ENCODE data around the gene PAK5.
"Not testable (repeated sequence)": the region's sequence is repeated elsewhere in the genome, so short reads cannot be mapped to it uniquely, and the experiment has no call there.

The PAK5 gene

GRCh38 chr20:9677100-9677623 lies 161.7 kb downstream of the PAK5 start:
- Histone ChIP-seq H3K4me1 (ENCODE audit: control insufficient read depth, low read depth, low read length) (no peaks in the 10 kb centered on the region), H3K4me3 (ENCODE audit: low read length) (no peak overlapping the region), H3K9ac (ENCODE audit: low read length) (no peak overlapping the region), H3K9me3 (ENCODE audit: control insufficient read depth, low read depth, low read length) (no peaks in the 10 kb centered on the region), H3K27ac (ENCODE audit: low read length) (no peak overlapping the region), H3K27me3 (ENCODE audit: control insufficient read depth, insufficient read depth, low read length) (no peaks in the 10 kb centered on the region), H3K36me3 (ENCODE audit: control insufficient read depth, low read depth, low read length) (no peaks in the 10 kb centered on the region)

DNA sequence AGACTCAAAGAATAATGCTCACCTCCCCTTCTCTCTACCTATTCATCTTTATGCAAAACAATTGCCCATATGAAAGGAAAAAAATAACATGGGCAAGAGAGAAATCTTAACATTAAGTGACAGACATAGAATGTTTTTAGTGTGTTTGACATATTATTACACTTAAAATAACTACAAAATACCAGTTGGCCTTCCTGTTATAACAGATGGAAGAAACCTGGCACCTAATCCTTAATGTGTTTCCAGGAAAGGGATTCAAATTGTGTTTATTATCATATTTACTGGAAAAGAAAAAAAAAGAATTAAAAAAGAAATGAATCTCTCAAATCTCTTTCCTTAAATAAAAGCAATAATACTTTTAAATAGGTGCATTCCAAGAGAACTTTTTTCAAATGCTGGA lies 165.9 kb downstream of the PAK5 start:
- Histone ChIP-seq H3K36me3 (ENCODE audit: control insufficient read depth, low read depth, low read length) (no peaks in the 10 kb centered on the region), H3K9me3 (ENCODE audit: control insufficient read depth, low read depth, low read length) (no peaks in the 10 kb centered on the region), H3K27ac (ENCODE audit: low read length) (no peak overlapping the region), H3K27me3 (ENCODE audit: control insufficient read depth, insufficient read depth, low read length) (no peaks in the 10 kb centered on the region), H3K9ac (ENCODE audit: low read length) (no peak overlapping the region), H3K4me1 (ENCODE audit: control insufficient read depth, low read depth, low read length) (no peaks in the 10 kb centered on the region), H3K4me3 (ENCODE audit: low read length) (no peak overlapping the region)

- no peak overlapping the region for H3K27ac ChIP-seq (ENCODE audit: low read length)
- no peaks in the 10 kb centered on the region for H3K36me3 ChIP-seq (ENCODE audit: control insufficient read depth, low read depth, low read length)
- no peak overlapping the region for H3K4me3 ChIP-seq (ENCODE audit: low read length)
- H3K9ac ChIP-seq (ENCODE audit: low read length) = no peak overlapping the region
- no peaks in the 10 kb centered on the region for H3K4me1 ChIP-seq (ENCODE audit: control insufficient read depth, low read depth, low read length)
- no peaks in the 10 kb centered on the region for H3K9me3 ChIP-seq (ENCODE audit: control insufficient read depth, low read depth, low read length)
- H3K27me3 ChIP-seq (ENCODE audit: control insufficient read depth, insufficient read depth, low read length) = no peaks in the 10 kb centered on the region
Measured at GRCh38 chr20:9672027-9672426, 166.8 kb downstream of the PAK5 start.

DNA sequence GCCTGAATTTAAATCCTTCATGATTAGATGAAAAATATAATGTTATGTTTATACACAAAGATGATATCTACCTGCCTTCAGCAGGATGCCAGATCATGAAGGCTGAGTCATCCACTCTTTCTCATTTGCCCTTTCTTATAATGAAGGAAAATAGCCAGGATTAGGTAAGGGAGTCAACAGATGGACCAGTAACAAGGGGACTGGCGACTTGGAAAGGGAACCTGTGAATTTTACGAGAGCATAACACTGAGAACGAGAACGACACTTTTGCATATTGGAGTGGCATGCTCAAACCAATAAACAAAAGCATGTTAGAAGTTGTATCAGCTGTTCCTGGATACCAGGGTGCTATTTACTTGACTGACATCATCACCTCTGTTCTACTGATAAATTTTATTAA lies 170.5 kb downstream of the PAK5 start:
- Histone ChIP-seq H3K36me3 (ENCODE audit: control insufficient read depth, low read depth, low read length) (no peaks in the 10 kb centered on the region), H3K4me3 (ENCODE audit: low read length) (no peak overlapping the region), H3K9ac (ENCODE audit: low read length) (no peak overlapping the region), H3K27ac (ENCODE audit: low read length) (no peak overlapping the region), H3K4me1 (ENCODE audit: control insufficient read depth, low read depth, low read length) (peaks cover 3% of the 10 kb centered on the region), H3K9me3 (ENCODE audit: control insufficient read depth, low read depth, low read length) (no peaks in the 10 kb centered on the region), H3K27me3 (ENCODE audit: control insufficient read depth, insufficient read depth, low read length) (no peaks in the 10 kb centered on the region)

- Histone ChIP-seq H3K27ac (ENCODE audit: low read length) (no peak overlapping the region), H3K27me3 (ENCODE audit: control insufficient read depth, insufficient read depth, low read length) (no peaks in the 10 kb centered on the region), H3K9me3 (ENCODE audit: control insufficient read depth, low read depth, low read length) (no peaks in the 10 kb centered on the region), H3K9ac (ENCODE audit: low read length) (no peak overlapping the region), H3K4me1 (ENCODE audit: control insufficient read depth, low read depth, low read length) (peaks cover 3% of the 10 kb centered on the region), H3K4me3 (ENCODE audit: low read length) (no peak overlapping the region), H3K36me3 (ENCODE audit: control insufficient read depth, low read depth, low read length) (no peaks in the 10 kb centered on the region)
Measured at GRCh38 chr20:9663423-9663822, 175.5 kb downstream of the PAK5 start.

- H3K9me3 ChIP-seq (ENCODE audit: control insufficient read depth, low read depth, low read length) = no peaks in the 10 kb centered on the region
- H3K36me3 ChIP-seq (ENCODE audit: control insufficient read depth, low read depth, low read length) = no peaks in the 10 kb centered on the region
- H3K4me1 ChIP-seq (ENCODE audit: control insufficient read depth, low read depth, low read length) = peaks cover 3% of the 10 kb centered on the region
- no peak overlapping the region for H3K27ac ChIP-seq (ENCODE audit: low read length)
- no peak overlapping the region for H3K4me3 ChIP-seq (ENCODE audit: low read length)
- H3K9ac ChIP-seq (ENCODE audit: low read length) = no peak overlapping the region
- H3K27me3 ChIP-seq (ENCODE audit: control insufficient read depth, insufficient read depth, low read length) = no peaks in the 10 kb centered on the region
Measured at GRCh38 chr20:9660236-9660868, 178.5 kb downstream of the PAK5 start.

- Histone ChIP-seq H3K4me3 (ENCODE audit: low read length) (no peak overlapping the region), H3K9me3 (ENCODE audit: control insufficient read depth, low read depth, low read length) (no peaks in the 10 kb centered on the region), H3K27me3 (ENCODE audit: control insufficient read depth, insufficient read depth, low read length) (no peaks in the 10 kb centered on the region), H3K27ac (ENCODE audit: low read length) (no peak overlapping the region), H3K36me3 (ENCODE audit: control insufficient read depth, low read depth, low read length) (no peaks in the 10 kb centered on the region), H3K9ac (ENCODE audit: low read length) (no peak overlapping the region), H3K4me1 (ENCODE audit: control insufficient read depth, low read depth, low read length) (peaks cover 4% of the 10 kb centered on the region)
Measured at GRCh38 chr20:9647741-9648140, 191.1 kb downstream of the PAK5 start.

DNA sequence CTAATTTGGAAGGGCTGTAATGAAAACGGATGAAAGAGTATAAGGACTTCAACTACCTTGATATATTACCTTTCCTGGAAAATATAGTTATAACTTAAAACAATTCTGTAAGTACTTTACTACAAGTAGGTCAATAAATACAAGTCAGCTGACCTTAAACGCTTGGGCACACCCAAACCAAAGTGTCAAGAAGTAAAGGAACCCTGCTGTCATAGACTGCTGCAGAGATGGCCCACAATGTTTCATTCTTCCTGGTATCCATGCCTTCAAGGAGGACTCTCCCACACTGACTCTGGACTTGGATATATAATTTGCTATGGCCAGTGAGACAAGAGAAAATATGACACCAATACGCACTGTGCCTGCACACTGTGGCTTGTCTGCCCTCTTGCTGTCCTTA lies 192.5 kb downstream of the PAK5 start:
- no peak overlapping the region for H3K27ac ChIP-seq (ENCODE audit: low read length)
- no peaks in the 10 kb centered on the region for H3K36me3 ChIP-seq (ENCODE audit: control insufficient read depth, low read depth, low read length)
- H3K9ac ChIP-seq (ENCODE audit: low read length) = no peak overlapping the region
- H3K4me1 ChIP-seq (ENCODE audit: control insufficient read depth, low read depth, low read length) = peaks cover 4% of the 10 kb centered on the region
- no peaks in the 10 kb centered on the region for H3K9me3 ChIP-seq (ENCODE audit: control insufficient read depth, low read depth, low read length)
- H3K27me3 ChIP-seq (ENCODE audit: control insufficient read depth, insufficient read depth, low read length) = no peaks in the 10 kb centered on the region
- no peak overlapping the region for H3K4me3 ChIP-seq (ENCODE audit: low read length)

- no peak overlapping the region for H3K9ac ChIP-seq (ENCODE audit: low read length)
- H3K36me3 ChIP-seq (ENCODE audit: control insufficient read depth, low read depth, low read length) = no peaks in the 10 kb centered on the region
- H3K4me1 ChIP-seq (ENCODE audit: control insufficient read depth, low read depth, low read length) = no peaks in the 10 kb centered on the region
- no peaks in the 10 kb centered on the region for H3K27me3 ChIP-seq (ENCODE audit: control insufficient read depth, insufficient read depth, low read length)
- no peak overlapping the region for H3K27ac ChIP-seq (ENCODE audit: low read length)
- H3K9me3 ChIP-seq (ENCODE audit: control insufficient read depth, low read depth, low read length) = no peaks in the 10 kb centered on the region
- H3K4me3 ChIP-seq (ENCODE audit: low read length) = no peak overlapping the region
Measured at GRCh38 chr20:9642882-9643281, 196.0 kb downstream of the PAK5 start.

DNA sequence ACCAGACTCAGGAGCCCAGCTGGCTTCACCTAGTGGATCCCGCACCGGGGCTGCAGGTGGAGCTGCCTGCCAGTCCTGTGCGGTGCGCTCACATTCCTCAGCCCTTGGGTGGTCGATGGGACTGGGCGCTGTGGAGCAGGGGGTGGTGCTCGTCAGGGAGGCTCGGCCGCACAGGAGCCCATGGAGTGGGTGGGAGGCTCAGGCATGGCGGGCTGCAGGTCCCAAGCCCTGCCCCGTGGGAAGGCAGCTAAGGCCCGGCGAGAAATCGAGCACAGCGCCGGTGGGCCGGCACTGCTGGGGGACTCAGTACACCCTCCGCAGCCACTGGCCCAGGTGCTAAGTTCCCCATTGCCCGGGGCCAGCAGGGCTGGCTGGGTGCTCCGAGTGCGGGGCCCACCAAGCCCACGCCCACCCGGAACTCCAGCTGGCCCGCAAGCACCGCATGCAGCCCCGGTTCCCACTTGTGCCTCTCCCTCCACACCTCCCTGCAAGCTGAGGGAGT lies 197.3 kb downstream of the PAK5 start:
- not testable (repeated sequence) for H3K4me1 ChIP-seq (ENCODE audit: control insufficient read depth, low read depth, low read length); H3K27me3 ChIP-seq (ENCODE audit: control insufficient read depth, insufficient read depth, low read length); H3K9me3 ChIP-seq (ENCODE audit: control insufficient read depth, low read depth, low read length); H3K36me3 ChIP-seq (ENCODE audit: control insufficient read depth, low read depth, low read length); H3K27ac ChIP-seq (ENCODE audit: low read length); H3K4me3 ChIP-seq (ENCODE audit: low read length); H3K9ac ChIP-seq (ENCODE audit: low read length)

- H3K9ac ChIP-seq (ENCODE audit: low read length) = no peak overlapping the region
- no peaks in the 10 kb centered on the region for H3K36me3 ChIP-seq (ENCODE audit: control insufficient read depth, low read depth, low read length)
- H3K4me3 ChIP-seq (ENCODE audit: low read length) = no peak overlapping the region
- H3K27ac ChIP-seq (ENCODE audit: low read length) = no peak overlapping the region
- no peaks in the 10 kb centered on the region for H3K27me3 ChIP-seq (ENCODE audit: control insufficient read depth, insufficient read depth, low read length)
- H3K9me3 ChIP-seq (ENCODE audit: control insufficient read depth, low read depth, low read length) = no peaks in the 10 kb centered on the region
- H3K4me1 ChIP-seq (ENCODE audit: control insufficient read depth, low read depth, low read length) = no peaks in the 10 kb centered on the region
Measured at GRCh38 chr20:9637889-9638288, 201.0 kb downstream of the PAK5 start.

- Histone ChIP-seq H3K9ac (ENCODE audit: low read length) (no peak overlapping the region), H3K4me1 (ENCODE audit: control insufficient read depth, low read depth, low read length) (no peaks in the 10 kb centered on the region), H3K27ac (ENCODE audit: low read length) (no peak overlapping the region), H3K36me3 (ENCODE audit: control insufficient read depth, low read depth, low read length) (no peaks in the 10 kb centered on the region), H3K9me3 (ENCODE audit: control insufficient read depth, low read depth, low read length) (no peaks in the 10 kb centered on the region), H3K4me3 (ENCODE audit: low read length) (no peak overlapping the region), H3K27me3 (ENCODE audit: control insufficient read depth, insufficient read depth, low read length) (no peaks in the 10 kb centered on the region)
Measured at GRCh38 chr20:9635750-9636149, 203.1 kb downstream of the PAK5 start.

All from iPS-18a (cell line).